ENCODE measurements around the gene ZBTB11. TPM values are rescaled to one million over a fixed set of nuclear protein-coding genes. Genes with fewer than 3 reads are reported as not detected.
"Not testable (repeated sequence)": the region's sequence is repeated elsewhere in the genome, so short reads cannot be mapped to it uniquely, and the experiment has no call there.

The ZBTB11 gene
- 18.4 and 29.8 TPM in 2 replicates for total RNA-seq

GRCh38 chr3:101676765-101677435 is at the start of gene ZBTB11:
Gene ZBTB11, minus strand, starts transcription at chr3:101677132. Its CDS starts 218 bp downstream, at chr3:101676914.
- peak; percentile 99 for DNase-seq (ENCODE audit: low read depth, low spot score)

DNA sequence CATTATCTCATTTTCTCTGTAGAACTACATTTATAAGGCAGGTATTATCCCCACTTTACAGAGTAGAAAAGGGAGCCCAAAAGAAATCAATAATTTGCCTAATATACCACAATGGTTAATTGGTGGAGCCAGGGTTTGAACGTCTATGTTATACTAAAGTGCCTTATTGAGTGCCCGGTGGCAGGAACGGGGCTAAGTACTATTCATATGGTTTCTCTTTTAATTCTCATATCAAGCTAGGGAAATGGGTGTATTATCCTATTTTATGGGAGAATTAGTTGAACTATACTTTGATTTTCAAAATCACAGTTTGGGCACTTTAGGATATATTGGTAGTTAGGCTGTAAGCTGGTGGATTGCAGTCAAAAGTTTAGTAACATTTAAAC is 49.0 kb upstream of the ZBTB11 start:
- DNase-seq (ENCODE audit: low read depth, low spot score), result no peak

GRCh38 chr3:101725194-101725889 is 48.4 kb upstream of the ZBTB11 start:
- DNase-seq (ENCODE audit: low read depth, low spot score), result no peak

GRCh38 chr3:101724329-101725193 is 47.6 kb upstream of the ZBTB11 start, which contains the start of gene CEP97:
Gene CEP97, plus strand, starts transcription at chr3:101724614. Its CDS starts 63 bp downstream, at chr3:101724677.
- DNase-seq (ENCODE audit: low read depth, low spot score), result peak; percentile 71

DNA sequence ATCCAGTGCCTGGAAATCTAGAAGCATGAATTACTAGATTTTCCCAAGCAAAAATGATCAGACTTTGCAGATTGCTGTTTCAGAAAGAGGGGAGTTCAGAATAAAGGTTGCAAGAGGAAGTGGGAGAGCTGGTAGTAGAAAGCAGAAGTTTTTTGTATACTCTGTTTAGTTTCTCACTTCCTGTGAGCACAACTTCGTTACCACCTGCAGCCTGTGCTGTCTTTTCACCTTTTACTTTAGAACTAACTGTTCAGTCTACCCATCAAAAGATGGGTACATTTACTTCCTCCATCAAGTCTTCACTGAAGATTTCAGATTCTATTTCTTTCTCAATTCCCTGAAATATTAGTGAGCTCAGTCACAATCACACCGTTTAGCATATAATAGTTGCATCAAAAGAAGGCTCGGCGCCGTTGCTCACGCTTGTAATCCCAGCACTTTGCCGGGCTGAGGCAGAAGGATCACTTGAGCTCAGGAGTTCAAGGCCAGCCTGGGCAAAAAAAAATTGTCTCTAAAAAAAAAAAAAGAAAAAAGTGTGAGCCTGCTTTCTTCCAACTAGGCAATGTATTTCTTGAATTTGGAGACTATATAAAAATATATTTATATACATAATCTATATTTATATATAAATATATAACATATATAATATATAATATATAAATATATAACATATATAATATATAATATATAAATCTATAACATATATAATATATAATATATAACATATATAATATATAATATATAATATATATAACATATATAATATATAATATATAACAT is 45.7 kb upstream of the ZBTB11 start:
- no peak for DNase-seq (ENCODE audit: low read depth, low spot score)

- DNase-seq (ENCODE audit: low read depth, low spot score), result no peak
Observed at GRCh38 chr3:101720851-101721840, 44.2 kb upstream of the ZBTB11 start.

GRCh38 chr3:101719604-101720185 is 42.8 kb upstream of the ZBTB11 start:
- DNase-seq (ENCODE audit: low read depth, low spot score), result no peak

GRCh38 chr3:101718455-101718854 is 41.5 kb upstream of the ZBTB11 start:
- no peak for DNase-seq (ENCODE audit: low read depth, low spot score)

DNA sequence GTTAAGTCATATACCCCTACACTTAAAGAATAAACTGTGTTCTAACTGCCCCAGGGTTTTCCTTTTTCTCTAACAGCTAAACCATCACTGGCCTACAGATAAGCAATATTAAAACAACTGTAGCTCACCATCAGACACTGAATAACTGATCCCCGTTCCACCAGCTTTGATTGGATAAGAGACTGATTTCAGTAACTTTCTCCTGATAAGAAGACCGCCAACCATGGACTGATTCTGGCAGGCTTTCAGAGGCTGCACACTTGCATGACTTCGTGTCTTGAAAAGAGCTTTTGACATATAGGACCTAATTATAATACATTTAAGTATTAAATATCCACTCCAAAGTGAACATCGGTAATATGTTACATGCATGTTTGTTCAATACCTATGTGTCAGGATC is 32.2 kb upstream of the ZBTB11 start:
- DNase-seq (ENCODE audit: low read depth, low spot score), result no peak

- not testable (repeated sequence) for DNase-seq (ENCODE audit: low read depth, low spot score)
Observed at GRCh38 chr3:101704639-101705038, 27.7 kb upstream of the ZBTB11 start.

DNA sequence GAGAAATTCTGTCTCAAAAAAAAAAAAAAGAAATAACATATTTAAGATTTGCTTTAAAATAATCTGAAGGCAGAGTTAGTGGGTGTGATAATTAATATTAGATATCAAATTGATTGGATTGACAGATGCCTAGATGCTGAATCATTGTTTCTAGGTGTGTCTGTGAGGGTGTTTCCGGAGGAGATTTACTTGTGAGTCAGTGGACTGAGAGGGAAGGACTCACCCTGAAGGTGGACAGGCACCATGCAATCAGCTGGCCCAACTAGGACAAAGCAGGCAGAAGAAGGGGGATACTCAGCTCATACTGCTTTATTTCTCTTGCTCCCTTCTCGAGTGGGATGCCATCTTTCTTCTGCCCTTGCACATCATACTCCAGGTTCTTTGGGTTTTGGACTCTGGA is 26.2 kb upstream of the ZBTB11 start:
- no peak for DNase-seq (ENCODE audit: low read depth, low spot score)

DNA sequence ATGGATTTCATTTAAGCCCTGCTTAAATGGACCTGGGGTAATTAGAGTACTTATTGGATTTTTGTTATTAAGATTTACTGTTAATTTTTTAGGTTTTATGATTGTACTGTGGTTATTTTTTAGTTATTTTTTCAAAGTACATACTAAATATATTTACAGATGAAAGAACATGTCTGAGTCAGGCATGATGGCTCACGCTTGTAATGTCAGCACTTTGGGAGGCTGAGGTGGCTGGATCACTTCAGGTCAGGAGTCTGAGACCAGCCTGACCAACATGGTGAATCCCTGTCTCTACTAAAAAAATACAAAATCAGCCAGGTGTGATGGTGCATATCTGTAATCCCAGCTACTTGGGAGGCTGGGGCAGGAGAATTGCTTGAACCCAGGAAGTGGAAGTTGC is 25.8 kb upstream of the ZBTB11 start:
- DNase-seq (ENCODE audit: low read depth, low spot score), result no peak

GRCh38 chr3:101701696-101702634 is 25.0 kb upstream of the ZBTB11 start:
- no peak for DNase-seq (ENCODE audit: low read depth, low spot score)

- DNase-seq (ENCODE audit: low read depth, low spot score), result no peak
Observed at GRCh38 chr3:101695779-101696372, 18.9 kb upstream of the ZBTB11 start.

GRCh38 chr3:101694836-101695235 is 17.9 kb upstream of the ZBTB11 start:
- not testable (repeated sequence) for DNase-seq (ENCODE audit: low read depth, low spot score)

DNA sequence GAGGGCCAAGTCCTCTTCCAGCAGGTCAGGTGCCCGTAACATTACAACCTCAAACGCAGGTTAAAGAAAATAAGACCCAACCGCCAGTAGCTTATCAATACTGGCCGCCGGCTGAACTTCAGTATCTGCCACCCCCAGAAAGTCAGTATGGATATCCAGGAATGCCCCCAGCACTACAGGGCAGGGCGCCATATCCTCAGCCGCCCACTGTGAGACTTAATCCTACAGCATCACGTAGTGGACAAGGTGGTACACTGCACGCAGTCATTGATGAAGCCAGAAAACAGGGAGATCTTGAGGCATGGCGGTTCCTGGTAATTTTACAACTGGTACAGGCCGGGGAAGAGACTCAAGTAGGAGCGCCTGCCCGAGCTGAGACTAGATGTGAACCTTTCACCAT is 16.6 kb upstream of the ZBTB11 start:
- DNase-seq (ENCODE audit: low read depth, low spot score), result not testable (repeated sequence)

GRCh38 chr3:101691685-101692671 is 15.0 kb upstream of the ZBTB11 start:
- DNase-seq (ENCODE audit: low read depth, low spot score), result not testable (repeated sequence)
